Glutamatergic neuron (in vitro differentiated cells): ENCODE measurements around the gene RPRD1A. TPM values are rescaled to one million over a fixed set of nuclear protein-coding genes. Genes with fewer than 3 reads are reported as not detected.
"Not testable (repeated sequence)": the region's sequence is repeated elsewhere in the genome, so short reads cannot be mapped to it uniquely, and the experiment has no call there.

ENCODE experiments used
- DNase-seq: peaks from one replicate; pipeline ENCODE4 v3.0.0; 2022
- H3K27ac Mint-ChIP-seq: one replicate; pipeline ENCODE4 v1.8.0; 2020; ENCODE audit warnings: mild to moderate bottlenecking, mixed read lengths, inconsistent platforms; ENCODE audit not compliant: unreplicated experiment
- H3K27me3 Mint-ChIP-seq: one replicate; pipeline ENCODE4 v1.8.0; 2020; ENCODE audit warnings: mild to moderate bottlenecking, moderate library complexity, mixed read lengths, inconsistent platforms; ENCODE audit not compliant: unreplicated experiment
- H3K36me3 Mint-ChIP-seq: one replicate; pipeline ENCODE4 v1.8.0; 2020; ENCODE audit warnings: mild to moderate bottlenecking, mixed read lengths, inconsistent platforms; ENCODE audit not compliant: unreplicated experiment
- H3K4me1 Mint-ChIP-seq: one replicate; pipeline ENCODE4 v1.8.0; 2020; ENCODE audit warnings: mild to moderate bottlenecking, low read depth, mixed read lengths, inconsistent platforms; ENCODE audit not compliant: unreplicated experiment
- H3K4me3 Mint-ChIP-seq: one replicate; pipeline ENCODE4 v1.8.0; 2020; ENCODE audit warnings: mild to moderate bottlenecking, mixed read lengths, inconsistent platforms; ENCODE audit not compliant: unreplicated experiment
- H3K9me3 Mint-ChIP-seq: one replicate; pipeline ENCODE4 v1.8.0; 2020; ENCODE audit warnings: mild to moderate bottlenecking, moderate library complexity, mixed read lengths, inconsistent platforms; ENCODE audit not compliant: unreplicated experiment
- total RNA-seq: library from RNA; stranded (reverse); fragmentation: NEBNext Ultra II Directional; extraction: Animal tissue kit (Norgen Biotek cat#: 25700); gene quantifications from one replicate; pipeline ENCODE4 v1.2.1, GENCODE V29; 2021; ENCODE audit not compliant: unreplicated experiment
- TF ChIP-seq, protein P1 (sequence below): fragments of 200-600 bp; sonication (generic); IDR thresholded peaks from one replicate; pipeline ENCODE4 v1.5.0; 2021; ENCODE audit not compliant: partially characterized antibody, unreplicated experiment

RPRD1A gene
- total RNA-seq, 1 donor from 2014 or later, result 68.8 TPM

GRCh38 chr18:36089001-36089400, 21.6 kb upstream of the RPRD1A start:
- no peak for DNase-seq
- peaks cover 2% of the 10 kb centered on the region for H3K9me3 Mint-ChIP-seq
- H3K36me3 Mint-ChIP-seq, result peaks cover 10% of the 10 kb centered on the region
- H3K4me3 Mint-ChIP-seq, result no peak overlapping the region
- no peaks in the 10 kb centered on the region for H3K4me1 Mint-ChIP-seq
- H3K27me3 Mint-ChIP-seq, result peaks cover 4% of the 10 kb centered on the region
- TF ChIP-seq, protein P1, sequence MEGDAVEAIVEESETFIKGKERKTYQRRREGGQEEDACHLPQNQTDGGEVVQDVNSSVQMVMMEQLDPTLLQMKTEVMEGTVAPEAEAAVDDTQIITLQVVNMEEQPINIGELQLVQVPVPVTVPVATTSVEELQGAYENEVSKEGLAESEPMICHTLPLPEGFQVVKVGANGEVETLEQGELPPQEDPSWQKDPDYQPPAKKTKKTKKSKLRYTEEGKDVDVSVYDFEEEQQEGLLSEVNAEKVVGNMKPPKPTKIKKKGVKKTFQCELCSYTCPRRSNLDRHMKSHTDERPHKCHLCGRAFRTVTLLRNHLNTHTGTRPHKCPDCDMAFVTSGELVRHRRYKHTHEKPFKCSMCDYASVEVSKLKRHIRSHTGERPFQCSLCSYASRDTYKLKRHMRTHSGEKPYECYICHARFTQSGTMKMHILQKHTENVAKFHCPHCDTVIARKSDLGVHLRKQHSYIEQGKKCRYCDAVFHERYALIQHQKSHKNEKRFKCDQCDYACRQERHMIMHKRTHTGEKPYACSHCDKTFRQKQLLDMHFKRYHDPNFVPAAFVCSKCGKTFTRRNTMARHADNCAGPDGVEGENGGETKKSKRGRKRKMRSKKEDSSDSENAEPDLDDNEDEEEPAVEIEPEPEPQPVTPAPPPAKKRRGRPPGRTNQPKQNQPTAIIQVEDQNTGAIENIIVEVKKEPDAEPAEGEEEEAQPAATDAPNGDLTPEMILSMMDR, result no peak
- H3K27ac Mint-ChIP-seq, result no peak overlapping the region

DNA sequence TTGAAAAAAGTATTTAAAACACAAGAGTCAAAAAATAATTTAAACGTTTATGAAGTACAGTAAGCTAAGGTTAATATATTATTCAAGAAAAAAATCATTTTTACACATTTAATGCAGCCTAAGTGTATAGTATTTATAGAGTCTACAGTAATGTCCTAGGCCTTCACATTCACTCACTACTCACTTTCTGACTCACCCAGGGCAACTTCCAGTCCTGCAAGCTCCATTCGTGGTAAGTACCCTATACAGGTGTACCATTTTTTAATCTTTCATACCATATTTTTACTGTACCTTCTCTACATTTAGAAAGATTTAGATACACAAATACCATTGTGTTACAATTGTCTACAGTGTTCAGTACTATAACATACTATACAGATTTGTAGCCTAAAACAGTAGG, 20.9 kb upstream of the RPRD1A start:
- Mint-ChIP-seq H3K4me1 (no peaks in the 10 kb centered on the region), H3K27me3 (peaks cover 4% of the 10 kb centered on the region), H3K9me3 (peaks cover 2% of the 10 kb centered on the region), H3K36me3 (peaks cover 12% of the 10 kb centered on the region), H3K4me3 (no peak overlapping the region), H3K27ac (no peak overlapping the region)
- no peak for DNase-seq
- TF ChIP-seq, protein P1, result no peak

DNA sequence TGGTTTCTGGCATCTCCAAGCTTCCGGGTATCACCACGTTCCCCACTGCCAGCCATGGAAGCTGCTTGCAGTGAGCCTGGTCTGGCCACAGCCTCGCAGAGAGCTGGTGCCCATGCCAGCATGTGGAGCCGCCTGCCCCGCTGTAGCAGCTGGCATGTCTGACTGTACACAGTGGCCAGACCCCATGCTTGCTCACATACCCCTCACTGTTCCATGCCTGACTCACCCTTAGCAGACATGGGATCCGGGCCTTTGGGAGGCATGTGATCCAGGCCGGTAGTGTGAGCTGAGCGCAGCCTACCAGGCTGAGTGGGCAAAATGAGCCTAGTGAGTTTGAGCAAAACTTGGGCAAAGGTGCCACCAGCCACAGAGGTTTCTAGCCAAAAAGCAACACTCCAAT, 18.8 kb upstream of the RPRD1A start:
- DNase-seq, result no peak
- Mint-ChIP-seq H3K36me3 (peaks cover 21% of the 10 kb centered on the region), H3K4me1 (no peaks in the 10 kb centered on the region), H3K27ac (no peak overlapping the region), H3K27me3 (peaks cover 4% of the 10 kb centered on the region), H3K9me3 (peaks cover 2% of the 10 kb centered on the region), H3K4me3 (no peak overlapping the region)
- TF ChIP-seq, protein P1, result no peak

DNA sequence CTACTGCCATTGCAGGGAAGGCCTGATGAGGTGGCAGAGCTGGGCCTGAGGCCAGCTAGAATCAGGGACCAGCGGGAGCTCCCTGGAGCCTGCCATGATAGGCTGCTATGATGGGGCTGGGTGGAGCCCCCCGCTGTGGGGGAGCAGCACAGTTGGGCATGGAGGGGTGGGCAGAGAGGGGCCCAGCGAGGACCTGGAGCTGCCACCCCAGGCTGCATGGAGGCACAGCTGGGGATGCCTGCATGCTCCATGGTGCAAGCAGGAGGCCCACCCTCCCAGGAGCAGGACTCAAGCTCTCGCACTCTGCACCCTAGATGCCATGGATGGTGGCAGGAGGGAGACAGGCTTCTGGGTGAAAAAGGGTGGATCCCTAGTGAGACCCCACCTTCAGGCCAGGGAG, 17.8 kb upstream of the RPRD1A start:
- Mint-ChIP-seq H3K4me3 (no peak overlapping the region), H3K4me1 (no peaks in the 10 kb centered on the region), H3K27me3 (peaks cover 2% of the 10 kb centered on the region), H3K27ac (no peak overlapping the region), H3K36me3 (peaks cover 25% of the 10 kb centered on the region), H3K9me3 (peaks cover 4% of the 10 kb centered on the region)
- no peak for DNase-seq
- TF ChIP-seq, protein P1, result no peak

DNA sequence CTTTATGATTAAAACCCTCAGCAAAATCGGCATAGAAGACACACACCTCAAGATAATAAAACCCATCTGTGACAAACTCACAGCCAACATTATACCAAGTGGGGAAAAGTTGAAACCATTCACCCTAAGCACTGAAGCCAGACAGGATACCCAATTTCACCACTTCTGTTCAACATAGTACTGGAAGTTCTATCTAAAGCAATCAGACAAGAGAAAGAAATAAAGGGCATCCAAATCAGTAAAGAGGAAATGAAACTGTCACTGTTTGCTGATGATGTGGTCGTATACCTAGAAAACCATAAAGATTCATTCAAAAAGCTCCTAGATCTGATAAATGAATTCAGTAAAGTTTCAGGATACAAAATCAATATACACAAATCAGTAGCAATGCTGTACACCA, 16.4 kb upstream of the RPRD1A start:
- TF ChIP-seq, protein P1, result no peak
- Mint-ChIP-seq H3K4me3 (no peak overlapping the region), H3K4me1 (no peaks in the 10 kb centered on the region), H3K36me3 (peaks cover 34% of the 10 kb centered on the region), H3K9me3 (peaks cover 6% of the 10 kb centered on the region), H3K27ac (no peak overlapping the region), H3K27me3 (peaks cover 4% of the 10 kb centered on the region)
- DNase-seq, result no peak

GRCh38 chr18:36081118-36081517, 13.8 kb upstream of the RPRD1A start:
- H3K4me1 Mint-ChIP-seq, H3K27ac Mint-ChIP-seq, DNase-seq, H3K27me3 Mint-ChIP-seq, H3K4me3 Mint-ChIP-seq, H3K9me3 Mint-ChIP-seq: not testable (repeated sequence)
- peaks cover 35% of the 10 kb centered on the region for H3K36me3 Mint-ChIP-seq
